NB4 (cell line): ENCODE measurements around the gene S100A14.

Experiments
- CTCF ChIP-seq: IDR thresholded peaks from one replicate; pipeline ENCODE4 v1.5.1; 2012; ENCODE audit warnings: low read depth, low read length
- MAX ChIP-seq: IDR thresholded peaks from 2 replicates; pipeline ENCODE4 v1.6.1; 2011; ENCODE audit warnings: low read depth, low read length
- POLR2A ChIP-seq: IDR thresholded peaks from 2 replicates; pipeline ENCODE4 v1.6.1; 2011; ENCODE audit warnings: mild to moderate bottlenecking; ENCODE audit not compliant: insufficient read length; ENCODE audit errors: extremely low read depth

GRCh38 chr1:153611356-153611755 lies 4.8 kb downstream of the S100A14 start:
- TF ChIP-seq CTCF (no peak), POLR2A (no peak), MAX (no peak)
